ENCODE results near the gene CTNND2.

The CTNND2 gene

DNA sequence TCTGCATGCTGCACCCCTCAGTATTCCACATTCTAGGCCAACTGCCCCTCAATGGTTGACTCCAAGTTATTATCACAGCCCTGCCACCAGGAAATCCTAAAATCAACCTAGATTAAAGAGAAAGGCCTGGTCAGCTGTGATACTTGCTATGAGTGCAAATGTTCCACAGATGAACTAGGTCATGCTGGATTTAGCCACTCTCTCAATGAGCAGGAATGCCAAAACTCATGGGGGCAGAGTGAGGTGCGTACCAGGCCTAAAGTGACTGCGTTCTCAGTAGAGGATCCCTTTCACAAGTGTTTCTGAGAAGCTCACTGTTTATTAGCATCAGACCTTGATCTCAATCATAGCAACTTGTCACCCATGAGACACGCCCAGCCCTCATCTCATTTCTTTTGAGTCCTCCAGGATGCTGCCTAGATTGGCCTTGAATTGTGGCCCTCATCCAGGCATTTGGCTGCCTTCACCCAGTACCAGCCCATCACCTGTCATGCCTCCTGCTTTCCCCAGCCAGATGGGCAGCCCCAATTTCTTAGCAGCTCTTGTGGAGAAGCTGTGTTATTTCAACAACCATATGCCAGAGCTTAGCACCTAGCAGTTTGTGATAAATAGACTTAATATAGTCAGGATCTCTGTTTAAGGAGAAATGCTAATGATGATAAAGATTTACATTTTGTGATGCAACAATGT is 383.9 kb downstream of the CTNND2 start:
- no peak for DNase-seq (ENCODE audit: low read depth, low spot score)

DNA sequence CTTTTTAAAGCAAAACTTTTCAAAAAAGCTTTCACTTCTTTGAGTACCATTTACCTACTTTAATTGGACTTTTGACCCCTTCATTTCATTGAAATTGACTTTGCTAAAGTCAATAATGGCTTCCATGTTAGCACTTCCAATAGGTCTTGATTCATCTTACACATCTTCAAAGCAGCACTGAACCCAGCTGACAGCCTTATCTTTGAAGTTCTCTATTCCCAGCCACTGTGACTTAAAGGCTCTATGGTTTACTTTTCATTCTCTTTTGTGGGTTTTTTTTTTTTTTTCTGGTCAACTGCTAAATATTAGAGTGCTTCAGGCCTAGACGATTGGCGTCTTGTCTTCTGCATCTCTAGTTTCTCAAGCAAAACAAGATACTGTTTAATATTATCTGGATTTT is 385.0 kb downstream of the CTNND2 start:
- no peak for DNase-seq (ENCODE audit: low read depth, low spot score)

DNA sequence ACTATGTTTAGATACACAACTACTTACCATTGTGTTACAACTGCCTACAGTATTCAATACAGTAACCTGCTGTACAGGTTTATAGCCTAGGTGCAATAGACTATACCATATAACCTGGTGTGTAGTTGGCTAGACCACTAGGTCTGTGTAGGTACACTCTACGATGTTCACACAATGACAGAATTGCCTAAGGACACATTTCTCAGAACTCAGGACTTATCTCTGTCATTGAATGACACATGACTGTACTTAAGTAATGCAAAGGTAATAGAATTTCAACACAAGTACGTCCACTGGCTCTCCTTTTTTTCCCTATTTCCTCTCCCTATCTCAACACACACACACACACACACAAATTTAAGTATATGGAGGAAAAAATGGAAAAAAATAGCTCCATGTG is 385.6 kb downstream of the CTNND2 start:
- no peak for DNase-seq (ENCODE audit: low read depth, low spot score)

DNA sequence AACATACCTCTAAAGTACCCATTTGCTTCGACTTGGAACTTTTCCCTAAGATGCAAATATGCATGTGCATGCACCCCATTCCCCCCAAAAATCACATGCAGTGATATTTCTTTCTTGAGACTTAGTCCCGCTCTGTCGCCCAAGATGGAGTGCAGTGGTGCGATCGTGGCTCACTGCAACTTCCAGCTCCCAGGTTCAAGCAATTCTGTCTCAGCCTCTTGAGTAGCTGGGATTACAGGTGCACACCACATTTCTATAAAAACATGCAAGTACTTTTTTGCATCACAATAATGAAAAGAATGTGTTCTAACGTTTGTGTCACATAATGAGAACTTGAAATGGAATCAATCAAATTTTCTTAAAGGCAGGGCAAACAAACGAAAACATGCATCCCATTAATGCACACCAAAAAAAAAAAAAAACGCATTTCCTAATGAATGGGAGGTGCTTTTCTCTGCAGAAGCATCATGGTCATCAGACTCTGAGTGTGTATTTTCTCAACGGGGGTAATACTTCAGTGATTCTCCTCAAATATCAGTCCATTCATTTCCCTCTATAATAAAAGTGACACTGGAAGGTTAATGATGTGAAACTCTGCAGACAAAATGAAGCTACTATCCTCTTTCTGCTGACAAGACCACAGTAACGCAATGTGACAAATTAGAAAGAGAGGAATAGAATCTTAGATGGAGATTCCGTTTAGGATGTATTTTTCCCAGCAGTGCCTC is 389.4 kb downstream of the CTNND2 start:
- no peak for DNase-seq (ENCODE audit: low read depth, low spot score)

DNA sequence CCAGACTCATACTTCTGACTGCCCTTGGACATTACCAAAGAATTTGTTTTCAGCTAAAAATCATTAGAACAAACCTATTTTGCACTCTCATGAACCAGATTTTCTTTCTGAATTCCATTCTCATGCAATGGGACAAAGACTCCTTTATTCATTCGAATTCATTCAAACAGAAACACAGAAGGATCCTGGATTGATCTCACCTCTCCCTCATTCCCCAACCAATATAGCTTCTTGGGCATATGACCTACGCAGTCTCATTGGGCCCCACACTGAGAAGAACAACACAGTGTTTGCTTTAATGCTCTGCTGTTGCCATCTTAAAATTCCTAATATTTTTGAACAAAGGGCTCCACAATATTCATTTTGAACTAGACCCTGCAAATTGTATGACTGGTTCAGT is 392.4 kb downstream of the CTNND2 start:
- no peak for DNase-seq (ENCODE audit: low read depth, low spot score)

DNA sequence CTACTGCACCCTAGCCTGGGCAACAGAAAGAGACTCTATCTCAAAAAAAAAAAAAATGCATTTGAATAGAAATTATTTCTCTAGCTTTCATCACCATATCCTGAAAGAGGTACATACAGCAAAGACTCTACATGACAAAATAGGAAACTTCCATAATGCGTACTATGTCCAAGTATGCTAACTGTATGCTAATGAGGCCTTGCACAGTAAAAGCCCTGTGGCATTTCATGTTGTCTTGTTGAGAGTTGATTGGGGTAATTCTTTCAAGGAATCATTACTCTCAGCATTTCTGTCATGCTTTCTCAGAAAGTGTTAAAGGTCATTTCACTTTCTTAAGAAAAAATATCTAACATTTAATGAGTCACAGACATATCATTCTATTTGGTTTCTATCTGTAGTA is 393.4 kb downstream of the CTNND2 start:
- DNase-seq (ENCODE audit: low read depth, low spot score) = no peak

DNA sequence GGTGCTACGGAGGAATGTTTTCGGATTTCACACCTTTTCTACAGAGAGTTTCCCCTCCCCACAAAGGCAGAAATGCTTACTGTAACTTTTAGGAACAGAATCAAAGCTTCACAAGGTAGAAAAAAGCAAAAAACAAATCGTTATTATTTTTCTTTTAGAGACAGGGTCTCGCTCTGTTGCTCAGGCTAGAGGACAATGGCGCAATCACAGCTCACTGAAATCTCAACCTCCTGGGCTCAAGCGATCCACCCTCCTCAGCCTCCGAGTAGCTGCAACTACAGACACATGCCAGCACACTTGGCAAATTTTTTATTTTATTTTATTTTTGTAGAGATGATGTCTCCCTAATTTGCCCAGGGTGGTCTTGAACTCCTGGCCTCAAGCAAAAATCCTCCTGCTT is 394.5 kb downstream of the CTNND2 start:
- DNase-seq (ENCODE audit: low read depth, low spot score) = no peak

DNA sequence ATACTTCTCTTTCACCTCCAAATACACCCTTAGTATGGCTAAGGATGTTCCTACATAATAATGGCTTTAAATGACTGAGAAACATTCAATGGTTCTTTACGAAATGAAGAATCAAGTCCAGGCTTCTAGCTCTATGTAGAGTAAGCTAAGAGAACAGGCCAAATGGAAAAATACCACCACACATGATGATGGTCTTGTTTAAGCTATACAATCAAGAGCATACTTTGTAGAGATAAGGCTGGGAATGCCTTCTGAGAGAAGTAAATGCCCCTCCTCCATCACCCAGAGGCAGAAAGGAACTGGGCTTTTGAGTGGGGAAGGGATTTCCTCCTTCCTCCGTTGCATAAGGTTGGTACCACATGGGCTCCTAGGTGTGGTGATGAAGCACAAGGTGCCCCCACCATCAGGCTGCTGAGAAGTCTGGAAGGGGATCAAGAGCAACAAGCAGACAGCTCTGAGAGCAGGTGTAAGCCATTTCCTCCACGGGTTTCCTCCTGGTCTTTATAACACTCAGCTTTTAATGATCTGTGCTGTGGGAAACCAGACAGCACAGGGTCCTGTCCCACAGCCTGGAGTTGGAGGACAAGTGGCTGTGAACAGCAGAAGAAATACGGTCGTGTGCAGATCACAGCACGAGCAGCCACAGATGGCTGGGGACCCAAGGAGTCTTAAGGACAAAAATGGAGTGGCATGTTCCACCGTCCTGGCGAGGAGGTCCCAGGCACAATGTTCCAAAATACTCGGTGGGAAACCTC is 396.9 kb downstream of the CTNND2 start:
- no peak for DNase-seq (ENCODE audit: low read depth, low spot score)

DNA sequence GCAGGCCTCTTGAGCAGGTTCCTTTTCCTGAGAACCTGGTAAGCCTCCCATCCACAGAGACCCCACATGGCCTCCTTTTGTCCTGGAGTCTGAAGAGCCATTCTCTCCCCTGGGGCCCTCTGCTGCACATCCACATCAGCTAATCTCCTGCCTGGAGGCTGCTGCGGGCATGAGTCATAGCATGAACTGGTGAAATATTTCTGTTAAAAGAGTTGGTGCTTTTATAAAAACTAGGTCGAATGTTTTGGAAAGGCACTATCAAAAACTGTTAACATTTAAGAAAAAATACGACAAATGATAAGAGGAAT is 399.4 kb downstream of the CTNND2 start:
- DNase-seq (ENCODE audit: low read depth, low spot score) = no peak

DNA sequence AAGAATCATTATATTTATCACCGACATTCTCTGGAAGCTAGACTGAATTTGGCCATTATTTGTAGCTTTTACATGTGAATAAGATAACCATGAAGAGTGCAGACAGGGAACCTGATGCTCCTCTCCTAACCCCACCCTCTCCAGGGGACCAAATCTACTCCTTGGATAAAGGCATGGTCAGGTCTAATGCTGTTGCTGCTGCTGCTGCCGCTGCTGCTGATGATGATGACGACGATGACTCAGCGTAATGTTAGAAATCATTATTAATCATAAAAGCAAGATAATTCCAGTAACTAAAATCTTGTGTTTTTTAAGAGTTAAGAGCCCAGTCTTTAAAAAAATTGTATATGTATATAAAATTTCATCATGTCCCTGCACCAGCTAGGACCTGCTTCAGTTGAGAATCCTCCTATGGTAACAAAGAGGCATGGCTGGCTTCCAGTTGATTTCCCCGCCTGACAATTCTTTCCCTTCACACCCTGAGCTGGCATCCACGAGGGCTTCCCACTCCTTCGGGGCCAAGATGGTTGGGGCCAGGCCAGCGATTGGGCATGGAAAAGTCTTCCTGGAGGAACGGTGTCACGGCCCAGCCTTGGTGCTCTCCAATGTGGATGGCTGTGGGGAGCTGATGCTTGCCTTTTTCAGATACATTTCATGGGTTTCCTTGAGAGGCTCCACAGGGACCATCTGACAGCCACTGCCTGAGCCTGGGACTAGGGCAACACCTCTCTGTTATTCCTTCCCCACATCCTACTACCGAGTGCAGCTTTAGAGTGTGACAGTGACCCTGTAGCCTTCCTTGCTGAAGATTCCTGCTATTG is 400.0 kb downstream of the CTNND2 start:
- DNase-seq (ENCODE audit: low read depth, low spot score) = no peak

DNA sequence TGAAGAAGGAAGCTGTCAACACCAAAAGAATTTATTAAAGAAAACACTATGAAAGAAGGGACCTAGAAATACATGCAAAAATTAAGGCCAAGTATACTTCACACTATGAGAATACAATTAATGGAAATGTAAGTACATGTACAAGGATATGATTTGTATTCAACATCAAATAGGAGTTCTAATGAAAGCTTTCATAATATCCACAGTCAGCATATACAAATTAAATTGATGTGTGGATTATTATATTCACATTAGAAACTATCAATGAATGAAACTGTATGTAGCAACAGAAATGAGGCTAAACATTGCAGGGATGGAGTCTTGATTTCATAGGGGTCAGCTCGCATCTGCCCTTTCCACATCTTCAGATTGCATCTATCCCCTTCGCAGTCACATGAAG is 401.5 kb downstream of the CTNND2 start:
- no peak for DNase-seq (ENCODE audit: low read depth, low spot score)

DNA sequence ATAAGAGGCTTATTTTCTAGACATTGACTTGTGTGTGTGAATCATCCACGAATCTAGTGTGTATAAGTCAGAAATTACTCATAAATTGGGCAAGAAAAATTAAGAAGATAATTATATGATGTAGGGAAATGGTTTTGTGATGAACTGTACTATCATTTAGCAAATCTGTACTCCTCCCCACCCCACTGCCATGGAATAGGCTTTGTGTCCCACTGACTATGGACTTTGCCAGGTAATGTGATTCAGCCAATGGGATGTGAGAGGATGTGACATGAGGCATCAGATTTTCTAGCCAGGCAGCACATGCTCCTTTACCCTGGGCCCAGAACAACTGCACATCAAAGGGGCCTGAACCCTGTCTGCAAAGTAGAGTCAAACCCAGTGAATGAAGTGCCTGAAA is 406.6 kb downstream of the CTNND2 start:
- no peak for DNase-seq (ENCODE audit: low read depth, low spot score)

DNA sequence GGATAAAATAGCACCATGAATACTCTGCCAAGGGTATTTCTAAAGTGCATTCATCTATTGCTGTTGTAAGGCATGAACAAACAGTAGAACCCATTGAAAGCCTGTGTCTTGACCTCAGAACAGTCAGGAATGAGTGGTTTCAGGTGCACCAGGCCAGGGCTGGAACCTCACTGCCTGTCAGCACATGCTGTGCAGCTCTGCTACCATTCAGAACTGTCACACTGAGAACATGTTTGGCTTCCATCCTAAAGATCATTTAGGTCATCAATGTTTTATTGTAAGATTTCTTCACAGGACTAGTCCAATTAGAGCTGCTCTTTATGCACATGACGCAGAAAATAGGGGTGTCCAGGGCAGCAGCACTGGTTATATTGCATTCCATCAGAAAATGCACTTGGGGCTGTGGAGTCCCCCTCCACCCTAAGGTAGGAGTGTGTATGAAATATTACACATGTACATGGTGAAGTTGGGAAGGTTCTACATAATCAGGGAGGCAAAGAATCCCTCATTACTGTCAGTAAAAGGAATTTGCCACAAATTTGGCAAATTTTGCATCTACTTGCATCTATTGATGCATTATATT is 408.0 kb downstream of the CTNND2 start:
- no peak for DNase-seq (ENCODE audit: low read depth, low spot score)

DNA sequence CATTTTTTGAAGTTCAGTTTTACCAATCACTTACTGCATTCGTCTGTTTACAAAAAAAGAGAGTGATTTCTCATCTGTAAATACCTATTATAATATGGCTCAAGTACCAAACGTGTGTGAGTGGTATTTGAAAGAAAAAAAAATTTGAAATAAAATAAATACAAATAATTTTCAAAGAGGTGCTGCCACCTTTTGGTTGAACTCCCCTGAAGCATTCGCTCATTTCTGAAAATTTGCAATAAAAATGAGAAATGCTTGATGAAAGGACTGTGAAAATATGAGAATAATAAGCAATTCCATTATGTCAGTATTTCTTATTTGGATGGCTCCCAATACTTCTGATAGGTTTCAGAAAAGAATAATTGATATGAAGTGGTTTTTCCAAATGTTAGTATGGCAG is 409.9 kb downstream of the CTNND2 start:
- no peak for DNase-seq (ENCODE audit: low read depth, low spot score)

DNA sequence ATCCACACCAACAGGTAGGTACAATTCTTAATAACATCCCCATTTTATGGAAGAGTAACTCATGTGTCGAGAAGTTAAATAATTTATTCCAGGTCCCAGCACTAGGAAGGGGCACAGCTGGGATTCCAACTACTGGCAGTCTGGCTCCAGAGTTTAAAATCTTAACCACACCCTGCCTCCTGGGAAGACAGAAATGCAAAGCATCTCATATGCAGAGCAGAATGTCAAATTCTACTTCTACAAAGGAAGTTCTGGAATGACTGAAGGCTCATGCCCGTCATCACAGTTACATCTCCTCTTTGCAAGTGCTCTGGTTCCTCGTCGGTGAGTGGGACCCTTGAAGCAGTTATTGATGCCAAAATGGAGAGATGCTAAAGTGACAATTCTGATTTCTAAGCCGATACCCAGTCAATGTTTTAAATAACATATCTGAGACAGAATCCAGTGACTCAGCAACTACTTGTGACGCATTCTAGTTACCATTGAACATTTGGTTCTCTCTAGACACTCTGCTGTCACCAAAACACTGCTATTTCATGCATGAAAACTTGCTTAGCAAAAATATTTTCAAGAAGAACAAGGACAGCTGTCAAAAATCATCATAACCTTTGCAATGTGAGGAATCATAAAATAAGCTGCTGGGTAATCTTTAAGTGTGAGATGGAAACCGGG is 412.7 kb downstream of the CTNND2 start:
- no peak for DNase-seq (ENCODE audit: low read depth, low spot score)

DNA sequence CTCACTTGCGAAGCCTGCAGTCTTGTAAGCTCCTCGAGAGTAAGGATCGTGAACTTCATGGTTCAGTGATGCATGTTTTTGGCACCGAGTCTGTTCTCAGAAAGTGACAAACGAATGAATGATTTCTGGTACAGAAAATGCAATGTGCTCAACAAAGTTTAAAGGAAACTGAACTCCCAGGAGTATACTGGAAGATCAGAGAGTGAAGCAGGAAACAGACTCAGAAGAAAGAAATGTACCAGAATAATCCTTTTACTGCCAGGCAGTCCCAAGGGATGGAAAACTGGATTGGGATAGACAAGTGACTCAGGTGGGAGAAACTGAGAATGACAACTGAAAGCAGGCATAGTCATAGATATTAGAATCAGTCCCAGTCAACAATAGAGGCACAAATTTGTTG is 420.6 kb downstream of the CTNND2 start:
- DNase-seq (ENCODE audit: low read depth, low spot score) = no peak

DNA sequence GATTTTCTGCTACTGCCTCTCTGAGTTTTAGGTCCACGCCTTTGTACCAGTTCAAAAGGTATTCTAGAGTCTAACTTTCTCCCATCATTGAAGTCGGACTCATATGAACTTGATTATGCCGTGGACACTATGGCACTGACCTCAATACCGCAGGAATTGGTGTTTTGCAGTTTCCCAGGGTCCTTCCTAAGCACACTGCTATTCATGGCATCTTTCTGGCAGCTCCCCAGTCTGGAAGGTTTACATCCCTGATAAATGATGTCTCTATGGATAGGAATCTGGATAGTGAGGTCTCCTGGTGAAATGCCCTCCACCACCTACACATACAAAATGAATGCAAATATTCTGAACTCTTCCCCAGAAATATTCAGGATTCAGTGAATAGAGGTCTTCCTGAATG is 422.2 kb downstream of the CTNND2 start:
- DNase-seq (ENCODE audit: low read depth, low spot score) = no peak

DNA sequence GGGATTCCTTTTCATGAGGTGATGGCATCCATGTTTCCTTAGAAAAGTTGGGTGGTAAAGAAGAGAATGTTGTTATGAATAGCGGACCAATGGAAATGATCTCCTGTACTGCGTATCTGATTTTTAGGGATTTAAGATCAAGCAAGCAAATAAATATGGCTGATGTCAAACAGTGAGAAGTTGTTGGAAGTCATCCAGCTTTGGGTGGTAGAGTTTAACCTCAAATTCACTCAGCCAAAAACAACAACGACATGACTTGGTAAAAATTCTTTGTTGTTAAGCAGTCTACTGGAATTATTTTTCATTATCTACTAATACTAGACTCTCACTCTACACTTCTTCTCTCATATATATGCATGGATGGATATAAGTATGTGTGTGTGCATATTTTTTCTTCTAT is 426.5 kb downstream of the CTNND2 start:
- DNase-seq (ENCODE audit: low read depth, low spot score) = no peak

DNA sequence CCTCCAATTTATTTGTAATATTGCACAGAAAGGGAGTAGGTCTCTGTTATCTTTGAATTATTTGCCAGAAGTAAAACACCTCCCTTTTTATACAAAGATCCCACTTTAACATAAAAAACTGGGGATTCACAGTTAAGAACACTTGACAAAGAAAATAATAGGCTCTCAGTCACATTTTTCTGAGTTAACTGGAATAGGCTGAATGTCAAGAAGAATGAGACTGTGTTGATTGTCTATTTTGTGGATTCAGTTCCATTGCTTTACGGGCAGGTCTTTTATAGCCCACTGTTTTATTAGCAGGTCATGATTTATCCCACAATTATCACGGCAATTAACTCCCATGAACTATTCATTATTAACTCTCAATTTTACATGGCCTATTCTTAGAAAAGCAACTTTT is 427.4 kb downstream of the CTNND2 start:
- no peak for DNase-seq (ENCODE audit: low read depth, low spot score)

DNA sequence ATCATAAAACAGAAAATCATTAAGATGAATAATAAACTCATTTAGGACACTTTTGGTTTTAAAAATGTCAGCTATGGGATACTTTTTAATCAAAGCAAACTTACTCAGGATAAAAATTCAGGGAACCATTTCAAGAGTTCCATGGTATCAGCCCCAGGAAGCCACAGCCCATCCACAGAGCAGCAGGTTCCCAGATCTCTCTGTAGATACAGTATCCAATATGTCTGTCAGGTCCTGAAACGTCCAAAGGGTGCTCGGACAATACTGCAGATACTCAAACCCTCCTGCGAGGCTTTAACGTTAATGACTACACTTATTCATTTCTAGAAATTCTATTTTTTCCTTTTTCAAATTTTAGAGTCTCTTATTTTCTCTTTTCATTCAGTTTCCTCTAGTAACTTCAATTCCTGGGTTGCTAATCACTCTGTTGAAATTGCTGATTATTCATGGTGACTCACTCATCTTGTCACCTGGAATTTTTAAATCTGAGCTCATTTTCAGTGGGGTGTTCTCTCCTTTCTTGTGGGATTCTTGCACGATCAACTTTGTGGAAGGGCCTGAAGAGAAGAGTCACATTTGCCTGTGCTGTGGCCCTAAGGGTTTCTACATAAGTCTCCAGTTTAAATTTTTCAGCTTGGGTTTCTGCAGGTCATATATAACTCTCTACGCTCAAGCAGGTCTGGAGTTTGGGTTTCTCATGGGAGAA is 435.8 kb downstream of the CTNND2 start:
- DNase-seq (ENCODE audit: low read depth, low spot score) = no peak

DNA sequence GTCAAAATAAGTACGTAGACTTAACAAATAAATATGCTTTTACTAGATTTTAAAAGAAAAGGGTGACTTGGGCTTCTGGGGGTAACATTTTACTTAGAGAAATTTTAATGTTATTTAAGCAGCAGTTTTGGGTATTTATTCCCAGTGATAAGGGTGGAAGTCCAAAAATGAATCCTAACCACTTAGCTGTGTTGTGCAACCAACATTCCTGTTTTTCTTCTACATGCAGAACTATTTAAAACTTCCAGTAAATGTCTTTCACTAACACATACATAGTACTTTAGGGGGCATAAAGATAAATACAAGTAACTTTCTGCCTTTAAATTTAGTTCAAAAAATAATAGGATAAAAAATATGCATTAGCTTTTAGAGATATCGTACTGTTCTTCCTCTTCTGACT is 436.7 kb downstream of the CTNND2 start:
- DNase-seq (ENCODE audit: low read depth, low spot score) = no peak
